HTR-8/SVneo (cell line): ENCODE measurements around the gene RALGPS1.

Source experiments
- DNase-seq: peaks from one replicate; pipeline ENCODE4 v3.0.0; 2011; ENCODE audit warnings: low spot score, mixed read lengths; ENCODE audit not compliant: insufficient read length
- FAIRE-seq: peaks from 2 replicates; lab custom pipeline; 2011; peaks lifted over from hg19 to GRCh38; lab: Jason Lieb, UNC

Gene RALGPS1

DNA sequence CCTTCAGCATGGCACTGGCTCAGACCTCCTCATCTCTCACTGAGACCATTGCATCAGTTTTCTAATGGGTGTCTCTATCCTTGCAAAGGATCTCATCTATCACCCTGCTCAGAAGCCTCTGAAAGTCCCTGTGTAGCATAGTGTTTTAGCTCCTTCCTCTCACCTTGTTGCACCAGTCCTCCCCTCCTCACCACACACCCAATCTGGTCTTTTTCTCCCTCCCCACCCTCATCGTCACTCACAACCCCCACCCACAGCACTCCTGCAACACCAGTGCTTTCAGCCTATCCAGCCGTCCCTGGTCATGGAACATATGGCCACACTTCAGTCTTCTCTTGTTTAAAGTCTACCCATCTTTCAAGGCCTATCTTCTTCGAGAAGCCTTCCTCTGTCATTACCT lies 133.4 kb downstream of the RALGPS1 start:
- no peak for FAIRE-seq
- DNase-seq: no peak

GRCh38 chr9:127049044-127049443 lies 134.5 kb downstream of the RALGPS1 start:
- peak; percentile 23 for FAIRE-seq
- peak; percentile 65 for DNase-seq

GRCh38 chr9:127049581-127049980 lies 135.0 kb downstream of the RALGPS1 start:
- FAIRE-seq (no peak), DNase-seq (no peak)

DNA sequence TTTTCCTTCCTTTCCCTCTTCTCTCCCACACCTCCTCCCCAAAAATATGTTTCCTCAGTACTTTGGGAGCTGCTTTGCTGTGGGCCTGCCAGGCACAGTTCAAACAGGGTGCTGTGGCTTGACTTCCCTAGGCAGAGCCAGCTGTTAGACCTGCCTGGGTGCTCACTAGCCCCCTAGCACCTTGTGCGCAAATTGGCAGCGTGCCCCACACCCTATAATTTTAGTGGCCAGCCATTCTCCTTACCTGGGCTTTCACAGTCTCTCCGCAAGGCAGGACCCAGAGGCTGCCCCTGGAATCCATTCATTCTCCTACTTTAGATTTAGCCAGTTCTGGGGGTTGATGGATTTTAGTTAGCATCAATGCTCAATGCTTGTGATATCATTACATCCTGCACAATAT lies 135.6 kb downstream of the RALGPS1 start:
- DNase-seq: no peak

DNA sequence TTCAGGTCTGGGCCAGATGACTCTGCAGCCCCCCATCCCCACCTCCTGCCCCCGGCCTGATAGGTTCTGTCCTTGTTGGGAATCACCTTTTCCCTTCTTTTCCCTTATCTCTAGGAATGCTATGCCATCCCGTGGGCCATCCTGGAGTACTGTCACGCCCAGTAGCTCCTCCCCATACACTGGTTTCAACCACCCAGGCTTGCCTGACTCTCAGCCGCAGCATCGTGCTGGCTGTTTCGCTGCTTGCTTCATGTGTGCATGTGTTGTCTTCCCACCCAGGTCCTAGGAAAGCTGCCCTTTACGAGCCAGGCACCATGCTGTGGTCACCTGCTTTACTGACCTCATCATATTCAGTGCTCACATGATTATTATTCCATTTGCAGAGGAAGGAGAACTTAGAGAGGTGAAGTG lies 136.0 kb downstream of the RALGPS1 start:
- no peak for DNase-seq
- FAIRE-seq: no peak

More for the DNA sequence above, 135.6 kb downstream of the RALGPS1 start:
- FAIRE-seq: no peak

DNA sequence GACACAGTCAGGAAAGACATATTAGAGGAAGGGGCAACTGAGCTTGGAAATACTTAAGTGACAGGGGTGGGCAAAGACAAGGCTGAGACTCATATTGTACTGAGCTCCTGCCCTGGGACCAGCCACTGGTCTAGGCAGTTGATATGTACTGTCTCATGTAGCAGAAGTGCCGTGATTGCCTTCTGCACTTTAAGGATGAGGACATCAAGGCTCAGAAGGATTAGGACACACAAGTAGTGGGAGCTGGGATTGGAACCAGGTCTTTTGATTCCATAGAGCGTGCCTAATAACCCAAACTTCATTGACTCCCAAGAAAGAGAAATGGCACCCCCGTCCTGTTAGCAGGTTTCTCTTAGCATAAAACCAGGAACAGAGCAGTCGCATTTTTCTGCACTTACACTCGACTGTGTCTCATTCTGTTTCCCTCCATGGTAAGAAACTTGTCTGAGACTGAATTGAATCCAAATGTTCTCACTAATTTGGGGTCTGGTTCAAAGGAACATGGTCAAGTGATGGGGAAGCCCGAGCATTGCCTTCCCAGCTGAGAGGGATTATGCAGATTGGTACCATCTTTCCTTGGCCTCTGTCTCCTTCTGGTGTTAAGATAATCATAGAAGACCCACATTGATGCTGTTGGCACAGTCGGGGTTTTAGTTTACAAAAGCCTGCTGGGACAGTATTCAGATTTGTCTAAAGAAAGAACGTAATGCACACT lies 137.5 kb downstream of the RALGPS1 start:
- FAIRE-seq (no peak), DNase-seq (no peak)

DNA sequence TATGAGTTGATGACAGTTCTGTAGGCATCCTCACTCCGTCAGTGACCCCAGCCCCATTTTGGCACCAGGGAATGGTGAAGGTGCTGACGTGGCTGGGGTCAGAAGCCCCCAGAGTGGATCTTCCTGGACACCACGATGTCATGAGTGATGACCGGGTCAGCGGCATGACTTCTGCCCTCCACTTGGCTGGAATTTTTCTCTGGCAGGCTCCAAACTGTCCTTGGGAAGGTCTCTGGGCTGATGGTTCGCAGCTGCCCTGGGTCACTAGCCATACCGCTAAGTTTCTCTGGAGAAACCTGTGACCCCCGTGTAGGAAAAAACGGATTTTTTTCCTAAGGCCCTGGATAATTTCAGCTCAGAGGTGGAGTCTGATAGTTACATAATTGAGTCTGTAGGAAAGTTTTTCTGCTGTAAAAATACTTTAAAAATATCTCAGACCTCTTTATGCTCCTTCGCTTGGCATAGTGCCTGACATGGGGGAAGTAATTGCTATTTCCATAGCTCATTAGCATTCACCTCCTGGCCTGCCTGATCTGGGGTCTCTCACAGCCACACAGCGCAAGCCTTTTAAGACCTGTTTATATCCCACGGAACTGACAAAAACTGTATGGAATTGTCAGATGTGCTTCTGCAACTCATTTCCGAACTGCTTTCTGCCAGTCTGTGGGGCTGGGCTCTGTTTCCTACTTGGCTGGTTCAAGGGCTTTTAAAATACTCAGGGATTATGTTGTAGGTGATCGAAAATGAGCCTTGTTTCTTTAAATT lies 138.7 kb downstream of the RALGPS1 start:
- DNase-seq: no peak
- no peak for FAIRE-seq

GRCh38 chr9:127053960-127054359 lies 139.4 kb downstream of the RALGPS1 start:
- FAIRE-seq: no peak

DNA sequence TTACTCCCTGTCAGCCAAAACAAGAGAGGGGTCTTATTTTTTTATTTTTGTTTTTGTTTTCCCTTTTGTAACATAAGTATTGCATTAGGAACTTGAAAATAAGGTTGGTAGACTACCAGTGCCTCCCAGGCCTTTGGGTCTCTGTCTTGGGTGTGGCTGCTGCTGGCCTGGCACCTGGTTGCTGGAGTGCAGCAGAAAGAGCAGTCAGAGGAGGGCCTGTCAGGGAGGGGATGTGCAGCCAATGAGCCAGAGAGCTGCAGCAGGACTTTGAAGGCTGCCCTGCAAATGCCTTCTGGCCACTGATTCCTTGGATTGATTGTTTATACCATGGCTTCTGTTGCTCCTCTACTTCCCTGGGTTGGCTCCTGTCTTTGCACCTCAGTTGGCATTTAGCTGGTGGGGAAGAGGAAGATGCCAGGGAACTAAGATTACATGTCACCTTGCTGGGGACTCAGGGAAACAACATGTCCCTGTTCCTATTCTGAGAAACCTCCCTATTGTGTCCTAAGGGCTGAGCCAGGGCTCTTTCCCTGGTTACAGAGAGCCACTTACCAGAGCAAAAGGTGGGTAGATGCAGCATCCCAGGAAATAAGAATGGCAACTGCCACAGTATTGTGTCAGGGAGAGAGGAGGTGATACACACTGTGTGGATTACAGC lies 141.3 kb downstream of the RALGPS1 start:
- no peak for DNase-seq
- no peak for FAIRE-seq

More at GRCh38 chr9:127053960-127054359, 139.4 kb downstream of the RALGPS1 start:
- no peak for DNase-seq

DNA sequence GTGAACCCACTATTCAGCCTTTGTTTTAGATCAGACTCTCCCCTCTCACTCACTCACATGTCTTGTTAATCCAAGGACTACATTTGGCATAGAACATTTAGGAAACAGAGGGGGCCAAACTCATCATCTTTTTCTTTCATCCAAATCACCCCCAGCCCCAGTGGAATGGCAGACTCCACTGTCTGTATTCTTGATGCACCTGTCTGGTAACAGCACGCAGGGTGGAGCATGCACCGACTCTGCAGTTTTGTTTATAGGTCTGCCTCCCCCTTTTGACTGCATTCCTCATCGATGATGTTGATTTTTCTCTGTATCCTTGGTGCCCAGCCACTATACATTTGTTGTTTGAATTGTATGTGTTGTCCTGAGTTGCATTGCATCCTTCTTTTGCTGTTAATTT lies 141.9 kb downstream of the RALGPS1 start:
- FAIRE-seq: no peak

GRCh38 chr9:127058011-127058644 lies 143.5 kb downstream of the RALGPS1 start:
- FAIRE-seq (no peak), DNase-seq (no peak)

More for the DNA sequence above, 141.9 kb downstream of the RALGPS1 start:
- DNase-seq: no peak

- FAIRE-seq (no peak), DNase-seq (no peak)
Observed at GRCh38 chr9:127058645-127059021, 144.1 kb downstream of the RALGPS1 start.

DNA sequence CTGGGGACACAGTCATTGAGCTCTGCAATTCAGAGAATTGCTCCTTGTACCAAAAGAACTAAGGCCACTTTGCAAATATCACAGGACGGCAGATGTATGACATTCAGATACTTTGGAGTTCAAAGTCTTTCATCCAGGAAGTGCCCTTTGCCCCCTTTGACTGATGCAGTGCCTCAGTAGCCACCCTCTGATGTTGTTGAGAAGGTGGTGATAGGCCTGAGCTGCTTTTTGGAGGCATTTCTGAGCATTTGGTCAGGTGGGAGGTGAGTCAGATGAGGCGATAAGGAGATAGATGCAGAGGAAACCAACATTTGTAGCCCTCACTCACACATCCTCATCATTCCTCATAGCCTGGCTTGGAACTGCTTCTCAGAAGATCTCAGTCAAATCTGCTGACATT lies 144.4 kb downstream of the RALGPS1 start:
- FAIRE-seq: no peak
- DNase-seq: no peak

- DNase-seq (no peak), FAIRE-seq (no peak)
Observed at GRCh38 chr9:127059765-127060361, 145.3 kb downstream of the RALGPS1 start.

GRCh38 chr9:127061411-127061810 lies 146.8 kb downstream of the RALGPS1 start:
- FAIRE-seq (no peak), DNase-seq (no peak)

- FAIRE-seq: no peak
Observed at GRCh38 chr9:127064335-127064734, 149.8 kb downstream of the RALGPS1 start.

DNA sequence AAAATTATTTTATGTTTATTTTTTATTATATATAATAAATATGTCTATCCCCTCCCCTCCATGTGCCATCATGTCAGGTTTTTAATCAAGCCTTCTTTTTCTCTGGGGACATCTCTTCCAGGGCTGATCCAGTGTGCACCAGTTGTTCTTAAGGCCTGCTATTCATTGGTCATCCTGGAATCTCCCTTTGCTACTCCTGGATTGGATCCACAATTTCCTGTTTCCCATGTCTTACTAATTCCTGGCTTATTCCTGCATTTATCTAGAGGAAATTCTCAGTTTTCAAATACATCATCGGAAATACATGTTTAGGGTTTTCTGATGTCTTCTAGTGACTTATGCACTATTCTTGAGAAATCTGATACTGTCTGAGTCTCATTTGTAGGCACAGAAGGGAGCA lies 151.0 kb downstream of the RALGPS1 start:
- FAIRE-seq (no peak), DNase-seq (no peak)

More at GRCh38 chr9:127064335-127064734, 149.8 kb downstream of the RALGPS1 start:
- DNase-seq: no peak

DNA sequence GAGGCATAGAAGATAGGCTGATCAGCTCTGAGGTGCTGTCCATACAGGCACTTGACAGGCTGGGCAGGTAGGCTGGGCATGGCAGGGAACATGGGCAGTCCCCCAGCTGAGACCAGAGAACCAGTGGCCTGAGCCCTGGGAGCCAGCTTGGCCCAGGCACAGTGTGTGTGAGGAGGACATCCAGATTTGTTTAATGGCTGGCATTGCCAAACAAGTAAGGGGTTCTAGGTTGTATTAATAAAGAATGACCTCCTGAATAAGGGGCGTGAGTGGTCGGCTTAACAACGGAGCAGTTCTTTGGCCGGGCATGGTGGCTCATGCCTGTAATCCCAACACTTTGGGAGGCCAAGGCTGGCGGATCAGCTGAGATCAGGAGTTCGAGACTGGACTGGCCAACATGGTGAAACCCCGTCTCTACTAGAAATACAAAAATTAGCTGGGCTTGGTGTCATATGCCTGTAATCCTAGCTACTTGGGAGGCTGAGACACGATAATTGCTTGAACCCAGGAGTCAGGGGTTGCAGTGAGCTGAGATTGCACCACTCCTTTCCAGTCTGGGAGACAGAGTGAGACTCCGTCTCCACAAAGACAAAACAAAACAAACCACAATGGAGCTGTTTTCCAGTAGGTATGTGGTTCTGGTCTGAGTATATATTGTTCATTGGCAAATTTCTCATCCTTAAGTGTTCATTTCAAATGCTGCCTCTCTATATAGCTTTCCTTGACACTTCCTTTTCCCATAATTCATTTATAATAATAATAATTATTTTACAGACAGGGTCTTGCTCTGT lies 151.7 kb downstream of the RALGPS1 start:
- FAIRE-seq (no peak), DNase-seq (no peak)

- DNase-seq (no peak), FAIRE-seq (no peak)
Observed at GRCh38 chr9:127066851-127067136, 152.2 kb downstream of the RALGPS1 start.
